Stimulated activated naive CD4-positive, alpha-beta T cell treated with Interleukin-2 at 50 U/mL for 16 hours (primary cell): ENCODE measurements around the gene ATF7.
"Not testable (repeated sequence)": the region's sequence is repeated elsewhere in the genome, so short reads cannot be mapped to it uniquely, and the experiment has no call there.

Experiments
- DNase-seq: peaks from one replicate; lab custom pipeline; 2025; lab: John Stamatoyannopoulos, UW

The ATF7 gene

GRCh38 chr12:53482626-53483168 is 143.5 kb downstream of the ATF7 start:
- no peak for DNase-seq

DNA sequence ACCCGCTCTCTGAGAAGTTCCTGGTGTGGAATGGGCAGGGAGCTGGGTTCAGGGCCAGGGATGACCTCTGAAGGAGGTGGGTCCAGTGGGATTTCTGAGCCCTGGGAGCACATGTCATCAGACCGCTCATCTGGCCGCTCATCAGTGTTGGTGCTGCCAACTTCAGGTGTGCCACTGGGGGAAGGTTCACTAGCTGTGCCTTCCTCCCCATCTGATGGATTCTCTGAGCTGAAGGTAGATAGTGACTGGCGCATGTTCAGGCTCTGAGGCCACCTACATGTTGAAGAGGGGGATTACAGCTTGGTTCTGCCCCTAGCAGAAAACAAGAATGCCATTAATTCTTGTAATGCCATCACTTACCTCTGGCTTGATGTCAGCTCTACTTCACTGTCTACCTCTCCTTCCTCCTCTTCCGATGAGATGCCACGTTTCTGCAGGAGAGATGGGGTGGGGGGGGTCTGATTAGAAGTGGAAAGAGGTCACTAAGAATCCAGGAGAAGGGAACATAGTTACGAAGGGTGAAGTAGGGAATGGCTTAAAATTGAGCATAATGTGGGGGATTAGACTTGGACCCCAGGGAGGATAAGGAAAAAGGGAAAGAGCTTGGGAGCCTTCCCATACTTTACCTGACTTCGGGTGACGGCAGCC is 144.1 kb downstream of the ATF7 start:
- DNase-seq, result no peak

- DNase-seq, result not testable (repeated sequence)
Measured at GRCh38 chr12:53481458-53481857, 144.7 kb downstream of the ATF7 start.

- no peak for DNase-seq
Measured at GRCh38 chr12:53480491-53481442, 145.4 kb downstream of the ATF7 start.

GRCh38 chr12:53479331-53479730 is 146.9 kb downstream of the ATF7 start:
- DNase-seq, result no peak

DNA sequence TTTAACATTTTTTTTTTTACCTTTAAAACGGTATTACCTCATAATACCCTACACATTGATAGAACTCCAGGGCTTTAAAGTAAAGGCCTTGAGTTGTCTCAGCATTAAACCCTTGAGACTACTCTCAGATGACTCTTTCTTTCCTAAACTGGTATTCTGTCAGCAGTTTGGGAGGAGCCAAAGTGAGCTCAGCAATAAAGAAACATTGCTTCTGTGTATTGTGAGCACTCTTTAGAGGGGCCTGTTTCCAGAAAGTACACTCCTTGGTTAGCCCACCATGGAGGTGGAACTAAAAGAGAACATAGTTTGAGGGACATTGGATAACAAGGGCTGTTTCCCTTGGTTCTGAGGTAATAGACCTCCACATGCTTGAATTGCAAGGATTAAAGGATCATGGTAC is 147.3 kb downstream of the ATF7 start:
- DNase-seq, result no peak

GRCh38 chr12:53476769-53477209 is 149.4 kb downstream of the ATF7 start:
- DNase-seq, result no peak

DNA sequence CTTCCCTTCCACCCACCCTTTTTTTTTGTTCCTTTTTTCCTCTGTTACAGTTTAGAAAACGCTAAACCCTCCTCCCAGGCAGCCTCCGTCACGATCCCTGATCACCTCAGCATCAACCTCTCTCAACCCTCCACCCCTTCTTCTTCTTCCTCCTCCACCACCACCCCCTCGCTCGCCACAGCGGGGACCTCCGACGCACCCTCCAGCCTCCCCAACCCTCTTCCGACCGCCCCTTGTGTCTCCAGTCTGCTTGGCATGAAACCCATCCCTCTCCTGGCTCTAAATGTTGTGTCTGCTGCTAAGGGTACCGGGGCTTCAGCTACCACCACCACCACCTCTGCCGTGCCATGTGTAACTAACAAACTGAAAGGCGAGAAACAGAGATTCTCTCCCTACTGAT is 151.4 kb downstream of the ATF7 start:
- no peak for DNase-seq

DNA sequence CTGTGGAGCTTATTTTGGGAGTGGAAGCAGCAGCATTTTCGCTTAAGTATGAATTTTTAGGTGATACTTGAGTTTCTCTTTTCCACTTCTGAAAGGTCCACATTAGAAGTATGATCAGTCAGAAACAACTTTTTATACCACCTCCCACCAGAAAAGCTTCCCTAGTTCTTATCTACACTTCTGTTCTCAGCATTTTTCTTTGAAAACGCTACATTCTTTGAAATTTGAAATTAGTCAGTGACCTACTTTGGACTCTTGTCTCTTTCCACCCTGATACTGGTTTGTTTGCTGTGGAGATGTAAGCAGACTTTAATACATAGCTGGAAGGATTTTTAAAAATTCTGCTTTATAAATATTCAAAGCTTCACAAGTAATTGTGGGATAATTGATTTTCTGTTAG is 152.1 kb downstream of the ATF7 start:
- no peak for DNase-seq

DNA sequence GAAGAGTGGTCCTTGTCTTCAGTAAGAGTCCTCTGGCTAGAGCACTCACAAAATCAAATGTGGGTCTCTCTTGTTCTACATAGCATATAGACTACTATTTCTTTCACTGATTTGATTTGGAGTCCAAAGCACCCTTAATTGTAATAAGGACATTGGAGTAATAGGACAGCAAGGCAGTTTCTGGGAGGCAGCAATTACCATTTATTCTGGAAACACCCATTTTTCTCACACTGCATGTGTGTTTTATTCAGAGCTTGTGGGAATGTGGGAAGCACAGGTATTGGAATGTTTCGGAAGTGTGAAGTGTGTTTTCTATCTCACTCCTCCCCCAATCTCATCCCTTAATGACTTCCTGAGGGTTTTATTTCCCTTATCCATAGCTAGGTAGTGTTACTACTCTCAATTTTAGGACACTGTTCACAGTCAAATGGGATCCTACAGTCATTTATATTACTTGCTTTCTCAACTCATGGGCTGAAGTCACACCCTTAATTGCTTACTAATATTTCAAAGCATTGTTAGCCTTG is 154.1 kb downstream of the ATF7 start:
- no peak for DNase-seq

DNA sequence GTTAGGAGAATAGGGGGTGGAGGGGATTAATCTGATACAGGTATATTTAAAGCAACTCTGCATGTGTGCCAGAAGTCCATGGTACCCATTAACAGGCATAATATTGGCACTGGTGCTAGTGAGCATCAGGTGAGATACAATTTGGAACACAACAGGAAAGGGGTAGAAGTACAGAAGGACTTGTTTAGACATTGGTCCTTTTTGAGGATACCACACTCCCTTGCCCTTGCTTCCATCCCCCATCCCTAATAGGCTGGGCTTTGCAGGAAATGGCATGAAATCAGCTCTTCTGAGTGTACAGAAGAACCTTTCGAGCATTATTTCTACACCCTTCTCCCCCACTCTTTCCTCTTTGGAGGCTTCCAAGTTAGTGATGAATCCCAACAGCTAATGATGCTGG is 157.9 kb downstream of the ATF7 start:
- no peak for DNase-seq

- DNase-seq, result no peak
Measured at GRCh38 chr12:53467880-53468279, 158.3 kb downstream of the ATF7 start.

DNA sequence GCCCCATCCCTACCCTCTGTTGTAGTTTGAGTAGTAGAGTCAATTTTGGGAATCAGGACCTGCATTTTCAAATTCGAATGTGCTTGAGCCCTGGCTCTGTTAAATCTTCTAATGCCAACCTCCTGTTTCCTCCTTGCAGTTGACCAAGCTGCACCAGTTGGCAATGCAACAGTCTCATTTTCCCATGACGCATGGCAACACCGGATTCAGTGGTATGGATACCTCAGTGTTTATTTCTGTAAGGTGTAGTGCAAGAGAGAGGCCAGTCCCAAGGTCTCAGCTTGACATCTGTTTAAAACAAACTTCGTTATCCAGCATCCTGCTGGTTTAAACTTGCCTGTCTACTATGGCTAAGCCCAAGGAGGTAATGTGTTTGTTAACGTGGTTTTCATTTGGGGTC is 159.1 kb downstream of the ATF7 start:
- no peak for DNase-seq

GRCh38 chr12:53466640-53467039 is 159.5 kb downstream of the ATF7 start:
- no peak for DNase-seq

DNA sequence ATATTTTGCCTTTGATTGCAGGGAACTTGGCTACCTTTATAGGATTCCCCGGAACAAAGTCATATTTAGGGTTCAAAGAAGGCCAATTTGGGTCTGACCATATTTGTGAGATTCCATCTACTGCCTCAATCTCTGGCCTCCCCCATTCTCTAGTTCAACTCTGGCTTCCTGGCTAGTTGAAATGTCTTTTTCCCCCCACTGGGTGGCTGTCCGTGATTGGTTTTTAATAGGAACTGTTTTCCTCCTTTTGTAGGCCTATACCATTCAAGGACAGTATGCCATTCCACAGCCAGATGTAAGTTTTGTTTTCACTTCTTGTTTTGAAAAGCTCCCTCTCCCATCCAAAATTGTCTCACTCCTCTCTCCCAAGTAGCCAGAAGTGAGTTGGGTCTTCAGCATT is 160.5 kb downstream of the ATF7 start:
- DNase-seq, result no peak

GRCh38 chr12:53464685-53465418 is 161.3 kb downstream of the ATF7 start:
- no peak for DNase-seq

DNA sequence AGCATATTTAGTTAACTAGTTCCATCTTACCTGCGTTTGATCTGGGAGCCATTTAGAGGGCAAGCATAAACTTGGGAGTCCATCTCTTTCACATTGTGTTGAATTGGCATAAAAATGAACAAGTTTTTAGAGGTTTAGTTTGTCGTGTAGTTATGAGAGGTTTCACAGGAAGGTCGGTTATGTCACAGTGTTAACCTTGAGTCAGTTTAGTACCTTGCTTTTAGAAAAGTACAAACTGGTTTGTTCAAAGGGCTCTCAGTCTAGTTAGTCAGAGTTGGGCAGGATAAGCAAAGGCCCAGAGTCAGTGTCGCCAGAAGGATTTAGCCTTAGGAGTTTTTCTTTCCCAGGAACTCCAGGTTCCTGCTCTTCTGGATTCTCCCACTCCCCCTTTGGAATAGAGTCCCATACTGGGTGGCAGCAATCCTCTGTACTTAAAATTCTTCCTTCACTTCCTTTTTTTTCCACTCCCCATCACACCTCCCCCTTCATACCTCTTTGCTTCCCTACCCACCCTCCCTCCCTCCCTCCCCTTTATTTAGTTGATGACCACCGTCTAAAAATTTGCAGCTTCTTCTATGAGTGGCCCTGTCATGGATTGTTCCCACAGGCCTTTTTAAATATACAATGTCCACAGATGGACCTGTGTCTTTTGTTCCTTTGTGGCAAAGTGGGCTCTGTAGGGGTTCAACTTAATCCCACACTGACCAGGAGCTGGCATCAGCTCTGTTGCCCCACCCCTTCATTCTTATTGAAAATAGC is 162.2 kb downstream of the ATF7 start:
- DNase-seq, result no peak

DNA sequence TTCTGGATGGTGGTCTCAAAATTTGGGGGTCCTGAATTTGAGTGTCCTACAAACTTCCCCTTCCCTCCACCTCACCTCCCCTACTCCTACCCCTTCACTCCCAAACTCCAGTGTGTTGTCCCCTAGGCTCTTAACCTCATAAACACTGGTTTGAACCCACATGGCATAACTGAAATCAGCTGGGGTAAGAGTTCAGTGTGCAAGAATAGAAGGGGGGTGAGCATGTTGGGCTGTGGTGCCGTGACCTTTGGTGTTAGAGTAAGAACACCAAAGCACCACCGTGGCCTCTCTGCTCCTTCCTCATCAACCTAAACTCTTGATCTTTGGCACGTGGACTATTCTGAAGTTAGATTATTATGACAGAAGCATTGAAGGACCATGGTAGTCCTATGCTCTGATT is 163.2 kb downstream of the ATF7 start:
- DNase-seq, result no peak

GRCh38 chr12:53461591-53461990 is 164.6 kb downstream of the ATF7 start:
- no peak for DNase-seq

- DNase-seq, result no peak
Measured at GRCh38 chr12:53461059-53461458, 165.1 kb downstream of the ATF7 start.

DNA sequence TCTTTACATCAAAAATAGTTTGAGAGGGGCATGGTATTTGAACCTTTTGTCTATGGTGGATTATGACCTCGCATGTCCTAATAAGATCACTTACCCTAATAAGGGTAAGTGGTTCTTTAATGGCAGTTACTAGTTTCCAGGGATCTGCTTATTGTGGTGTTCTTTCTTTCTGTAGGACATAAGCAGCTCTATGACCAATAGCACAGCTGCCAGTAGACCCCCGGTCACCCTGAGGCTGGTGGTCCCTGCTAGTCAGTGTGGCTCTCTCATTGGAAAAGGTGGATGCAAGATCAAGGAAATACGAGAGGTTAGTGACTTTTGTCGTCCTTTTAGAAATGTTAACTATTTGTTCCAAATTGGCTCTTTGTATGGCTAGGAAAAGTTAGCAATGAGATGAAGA is 167.1 kb downstream of the ATF7 start:
- DNase-seq, result no peak
